Measurements from ENCODE around the gene PSMD8.
"Not testable (repeated sequence)": the region's sequence is repeated elsewhere in the genome, so short reads cannot be mapped to it uniquely, and the experiment has no call there.

PSMD8 gene

DNA sequence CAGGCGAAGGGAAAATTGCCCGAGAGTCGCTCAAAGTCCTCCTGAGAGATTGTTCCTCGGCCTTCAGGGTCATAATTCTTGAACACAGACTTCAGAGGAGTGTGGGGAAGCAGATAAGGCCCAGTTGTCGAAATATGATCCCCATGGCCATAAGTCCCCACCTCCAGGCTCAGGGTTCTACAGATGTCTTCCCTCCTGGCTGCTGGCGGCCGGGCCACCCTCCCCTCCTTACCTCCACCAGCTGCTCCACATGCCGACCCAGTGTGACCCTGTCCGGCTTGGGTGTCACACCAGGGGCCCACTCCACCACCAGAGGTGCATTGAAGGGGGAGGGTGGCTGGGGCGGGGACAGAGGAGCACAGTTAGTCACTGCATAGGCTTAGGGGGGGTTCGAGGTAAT, 38.6 kb downstream of the PSMD8 start:
- DNase-seq = no peak

DNA sequence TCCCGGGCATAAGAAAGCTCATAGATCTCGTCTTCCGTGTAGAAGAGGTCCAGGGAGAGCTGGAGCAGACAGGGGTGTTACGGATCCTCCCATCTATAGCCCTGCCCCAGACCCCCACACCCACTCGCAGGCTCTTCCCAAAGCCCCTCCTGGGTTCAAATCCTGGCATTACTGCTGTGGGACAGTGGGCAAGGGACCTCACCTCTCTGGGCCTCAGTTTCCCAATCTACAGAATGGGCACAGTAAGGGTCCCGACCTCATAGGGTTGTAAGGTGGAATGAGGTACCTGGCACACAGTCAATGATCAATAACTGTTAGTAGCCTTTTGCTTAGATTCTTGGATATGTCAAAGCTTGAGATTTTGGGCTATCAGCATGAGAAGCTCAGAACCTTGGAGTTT, 39.0 kb downstream of the PSMD8 start:
- no peak for DNase-seq

DNA sequence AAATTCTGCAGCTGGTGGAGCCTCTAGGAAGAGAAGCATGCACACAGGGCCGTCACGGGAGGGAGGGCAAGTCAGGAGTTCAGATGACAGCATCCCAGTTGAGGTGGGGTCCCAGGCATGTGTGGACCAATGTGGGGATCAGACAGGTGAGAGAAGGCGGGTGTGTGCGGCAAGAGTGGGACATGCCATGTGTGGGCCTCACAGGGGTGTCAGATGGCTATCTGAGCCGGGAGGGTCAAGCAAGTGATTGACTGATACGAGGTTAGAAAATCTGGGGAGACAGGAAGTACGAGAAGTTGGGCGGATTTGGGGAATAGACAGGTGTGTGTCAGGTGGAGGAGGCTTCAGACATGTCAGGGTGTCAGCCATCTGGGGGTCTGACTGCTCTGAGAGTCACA, 42.8 kb downstream of the PSMD8 start:
- no peak for DNase-seq

DNA sequence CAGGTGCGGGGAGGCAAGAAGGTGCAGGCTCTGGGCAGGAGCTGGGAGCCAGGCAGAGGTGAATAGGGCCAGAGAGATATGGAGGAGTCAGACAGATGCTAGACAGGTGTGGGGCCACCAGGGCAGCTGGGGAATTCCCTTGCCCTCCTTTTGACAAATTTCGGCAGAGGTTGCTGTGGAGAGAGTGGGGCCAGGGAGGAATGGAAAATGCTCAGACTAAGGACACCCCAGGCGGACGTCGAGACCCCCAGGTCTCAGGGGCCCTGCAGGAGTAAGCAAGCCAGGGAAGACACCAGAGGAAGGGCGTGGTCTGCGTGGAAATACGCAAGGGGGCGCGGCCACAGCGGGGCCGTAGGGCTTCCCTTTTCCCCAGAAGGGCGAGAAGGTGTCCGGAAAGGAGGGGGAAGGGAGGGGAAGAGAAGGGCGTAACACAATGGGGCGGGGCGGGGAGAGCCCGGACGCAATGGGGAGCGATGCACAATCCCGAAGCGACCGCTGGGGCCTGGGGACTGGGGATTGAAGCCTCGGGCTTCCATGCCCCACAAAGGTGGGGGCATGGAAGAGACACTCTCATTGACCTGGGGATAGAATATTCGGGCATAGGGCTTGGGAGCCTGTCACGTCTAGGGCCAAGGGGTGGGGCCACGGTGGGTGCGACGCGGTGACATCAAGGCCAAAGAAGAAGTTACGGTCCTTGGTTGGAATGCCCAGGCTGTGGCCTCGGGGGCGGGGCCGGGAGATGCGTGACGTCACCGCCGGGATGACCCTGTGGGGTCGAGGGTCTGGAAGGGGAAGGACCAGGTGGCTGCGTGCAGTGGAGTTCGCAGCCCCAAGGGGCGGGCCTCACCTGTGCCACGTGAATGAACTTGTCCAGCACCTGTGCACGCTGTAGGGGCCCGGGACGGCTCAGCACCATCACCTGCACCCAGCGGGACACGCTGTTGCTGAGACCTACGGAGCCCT, 43.5 kb downstream of the PSMD8 start:
- DNase-seq = no peak

DNA sequence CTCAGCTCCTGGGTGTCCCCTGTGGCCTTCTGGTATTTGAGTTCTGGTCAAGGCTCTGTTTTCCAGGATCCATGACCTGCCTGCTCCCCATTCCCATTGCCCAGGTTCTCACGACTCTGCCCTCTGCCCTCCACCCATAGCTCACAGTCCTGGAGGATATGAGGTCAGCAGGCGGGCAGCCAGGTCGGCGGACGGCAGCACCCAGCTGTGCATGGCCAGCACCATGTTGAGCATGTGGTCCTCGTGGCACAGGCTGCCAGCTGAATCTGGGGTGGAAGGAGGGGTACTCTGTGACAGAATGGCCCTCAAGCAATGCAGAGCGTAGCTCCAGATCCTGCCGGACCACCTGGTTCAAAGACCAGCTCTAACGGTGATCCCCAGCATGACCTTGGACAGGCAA, 46.6 kb downstream of the PSMD8 start:
- no peak for DNase-seq

DNA sequence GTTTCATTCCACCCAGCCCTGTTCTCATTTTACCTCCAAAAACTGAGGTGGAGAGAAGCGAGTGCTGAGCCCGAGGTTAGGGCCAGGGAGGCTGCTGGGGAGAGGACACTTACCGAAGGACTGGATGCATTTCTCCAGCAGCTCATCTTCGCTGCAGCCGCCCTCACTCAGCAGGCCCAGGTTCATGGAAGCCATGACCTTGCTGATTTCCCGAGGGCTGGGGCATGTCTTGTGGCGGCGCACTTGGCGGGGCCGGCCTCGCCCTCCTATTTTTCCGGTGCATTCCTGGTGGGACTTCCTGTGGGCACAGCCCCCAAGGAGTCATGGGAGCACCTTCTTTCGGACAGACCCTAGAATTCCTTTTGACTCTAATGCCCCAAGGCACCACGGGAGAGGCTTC, 47.5 kb downstream of the PSMD8 start:
- no peak for DNase-seq

DNA sequence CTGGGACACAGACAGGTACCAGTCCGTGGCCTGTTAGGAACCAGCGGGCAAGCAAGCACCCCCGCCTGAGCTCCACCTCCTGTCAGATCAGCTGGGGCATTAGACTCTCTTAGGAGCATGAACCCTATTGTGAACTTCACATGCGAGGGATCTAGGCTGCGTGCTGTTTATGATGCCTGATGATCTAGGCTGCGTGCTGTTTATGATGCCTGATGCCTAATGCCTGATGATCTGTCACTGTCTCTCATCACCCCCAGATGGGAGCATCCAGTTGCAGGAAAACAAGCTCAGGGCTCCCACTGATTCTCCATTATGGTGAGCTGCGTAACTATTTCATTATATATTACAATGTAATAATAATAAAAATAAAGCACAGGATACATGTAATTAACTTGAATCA, 48.1 kb downstream of the PSMD8 start:
- no peak for DNase-seq

DNA sequence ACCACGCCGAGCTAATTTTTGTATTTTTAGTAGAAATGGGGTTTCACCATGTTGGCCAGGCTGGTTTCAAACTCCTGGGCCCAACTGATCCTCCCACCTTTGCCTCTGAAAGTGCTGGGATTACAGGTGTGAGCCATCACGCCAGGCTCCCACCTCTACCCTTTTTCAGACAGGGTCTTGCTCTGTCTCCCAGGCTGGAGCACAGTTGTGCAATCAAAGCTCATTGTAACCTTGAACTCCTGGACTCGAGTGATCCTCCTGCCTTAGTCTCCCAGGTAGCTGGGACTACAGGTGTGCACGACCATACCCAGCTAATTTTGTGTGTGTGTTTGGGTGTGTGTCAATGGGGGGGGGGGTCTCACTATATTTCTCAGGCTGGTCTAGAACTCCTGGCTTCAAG, 49.9 kb downstream of the PSMD8 start:
- DNase-seq = no peak

DNA sequence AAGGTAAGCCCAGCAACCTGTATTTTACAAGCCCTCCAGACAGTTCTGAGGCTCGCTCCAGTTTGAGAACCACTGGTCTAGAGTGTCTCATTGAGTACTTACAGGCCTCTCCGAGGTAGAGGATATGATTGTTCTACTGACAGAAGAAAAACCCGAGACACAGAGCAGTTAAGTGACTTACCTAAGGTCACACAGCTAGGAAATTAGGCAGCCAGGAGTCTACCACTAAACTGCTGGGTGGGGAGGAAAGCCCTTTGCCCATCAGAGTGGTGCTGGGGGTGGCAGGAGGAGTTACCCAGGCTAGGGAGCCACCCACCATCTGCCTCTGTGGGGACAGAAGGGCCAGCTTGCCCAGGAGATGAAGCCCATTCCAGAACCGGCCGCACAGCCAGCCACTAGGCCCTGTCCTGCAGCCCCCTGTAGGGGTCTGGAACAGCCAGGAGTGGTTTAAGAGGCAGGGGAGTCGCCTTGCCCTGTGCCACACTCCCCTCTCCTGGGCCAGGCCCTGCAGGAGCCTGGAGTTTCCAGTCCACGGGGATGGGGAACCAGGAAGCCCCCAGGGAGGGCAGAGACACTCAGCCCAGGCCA, 50.9 kb downstream of the PSMD8 start:
- no peak for DNase-seq

DNA sequence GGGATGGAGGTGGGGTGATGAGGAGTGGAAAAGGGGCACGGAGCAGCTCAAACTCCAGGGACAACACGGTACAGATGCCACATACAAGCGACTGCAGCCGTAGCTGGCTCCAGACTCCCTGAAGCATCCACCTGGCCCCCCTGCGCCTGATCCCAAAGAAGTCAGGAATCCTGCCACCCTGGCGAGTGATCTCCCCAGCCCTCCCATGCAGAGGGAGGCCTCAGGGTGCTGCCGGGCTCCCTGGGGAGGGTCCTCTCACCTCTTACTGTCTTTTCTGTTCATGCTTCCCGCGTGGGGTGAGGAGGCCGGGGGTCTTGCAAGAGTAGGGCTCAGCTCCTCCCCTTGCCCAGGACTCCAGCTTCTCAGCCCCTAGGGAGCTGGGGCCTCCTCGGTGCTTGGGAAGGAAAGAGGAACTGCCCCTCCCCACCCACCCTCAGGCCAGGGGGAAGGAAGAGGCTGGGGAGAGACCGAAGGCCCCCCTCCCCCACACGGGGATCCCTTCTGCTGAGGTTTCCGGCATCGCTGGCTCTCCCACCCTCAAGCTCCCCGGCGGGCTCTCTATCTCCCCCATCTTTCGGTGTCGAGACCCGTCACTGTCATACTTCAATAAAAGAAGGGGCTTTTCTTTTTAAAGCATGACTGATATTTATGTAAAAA, 51.6 kb downstream of the PSMD8 start, which contains the start of gene RASGRP4:
TSS of gene RASGRP4 (minus strand) at position 410 of the 657 bp plus-strand sequence. CDS start at position 282, 128 bp downstream.
- DNase-seq = peak; percentile 56

DNA sequence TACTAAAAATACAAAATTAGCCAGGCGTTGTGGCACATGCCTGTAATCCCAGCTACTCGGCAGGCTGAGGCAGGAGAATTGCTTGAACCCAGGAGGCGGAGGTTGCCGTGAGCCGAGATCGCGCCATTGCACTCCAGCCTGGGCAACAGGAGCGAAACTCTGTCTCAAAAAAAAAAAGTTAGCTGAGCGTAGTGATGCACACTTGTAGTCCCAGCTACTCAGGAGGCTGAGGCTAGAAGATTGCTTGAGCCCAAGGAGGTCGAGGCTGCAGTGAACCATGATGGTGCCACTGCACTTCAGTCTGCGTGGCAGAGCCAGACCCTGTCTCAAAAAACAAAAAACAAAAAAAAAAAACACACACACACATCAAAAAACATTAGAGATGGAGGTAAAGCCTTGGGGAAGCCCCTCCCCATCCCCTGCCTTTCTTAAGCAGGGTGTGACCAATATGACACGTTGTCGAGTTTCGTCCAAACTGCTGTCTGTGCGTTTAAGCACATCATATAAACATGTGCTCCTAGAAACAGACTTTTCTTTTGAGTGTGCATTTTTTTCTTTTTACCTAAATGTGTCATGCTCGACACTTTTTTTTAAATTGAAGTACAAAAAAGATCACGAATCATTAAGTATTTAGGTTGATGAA, 52.8 kb downstream of the PSMD8 start:
- DNase-seq = not testable (repeated sequence)

DNA sequence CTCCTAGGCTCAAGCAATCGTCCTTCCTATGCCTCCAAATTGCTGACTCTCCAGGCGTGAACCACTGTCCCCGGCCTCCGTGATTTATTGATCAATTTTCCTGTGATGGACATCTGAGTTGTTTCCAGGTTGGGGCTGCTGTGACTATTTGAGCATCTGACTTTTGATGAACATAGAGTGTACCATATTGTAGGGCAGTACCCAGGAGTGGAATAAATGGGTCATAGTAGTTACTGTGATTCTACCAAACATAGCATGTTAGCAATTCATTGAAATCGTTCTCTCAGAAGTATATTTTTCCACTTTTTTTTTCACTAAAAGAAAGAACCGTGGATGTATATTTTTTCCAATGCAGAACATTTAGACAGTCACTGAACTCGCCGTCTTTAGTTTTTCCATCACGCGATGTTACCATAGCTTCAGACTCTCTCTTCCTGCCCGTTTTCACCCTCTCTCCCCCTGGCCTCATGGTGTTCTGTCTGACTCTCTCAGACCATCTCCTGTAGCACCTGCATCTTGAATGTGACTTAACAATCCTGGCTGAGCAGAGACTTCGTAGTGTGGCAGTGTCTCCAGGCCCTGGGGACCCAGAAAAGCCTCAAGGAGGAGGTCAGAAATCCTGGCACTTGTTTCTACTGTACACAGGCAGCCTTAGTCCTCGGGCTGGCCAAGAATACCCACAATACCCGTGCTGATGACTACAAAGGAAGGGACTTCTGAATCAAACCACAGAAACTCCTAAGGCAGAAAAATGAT, 54.9 kb downstream of the PSMD8 start:
- DNase-seq = no peak

DNA sequence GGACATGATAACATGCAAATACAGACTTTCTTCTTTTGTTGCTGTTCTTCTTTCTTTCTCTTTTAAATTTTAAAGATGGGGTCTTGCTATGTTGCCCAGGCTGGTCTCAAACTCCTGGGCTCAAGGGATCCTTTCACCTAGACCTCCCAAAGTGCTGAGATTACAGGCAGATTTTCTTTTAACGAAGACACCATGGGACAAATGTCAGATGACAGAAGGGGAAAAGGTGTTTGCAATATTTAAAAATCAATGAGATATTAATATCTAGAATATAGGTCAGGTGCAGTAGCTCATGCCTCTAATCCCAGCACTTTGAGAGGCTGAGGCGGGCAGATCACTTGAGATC, 55.4 kb downstream of the PSMD8 start:
- DNase-seq = no peak

DNA sequence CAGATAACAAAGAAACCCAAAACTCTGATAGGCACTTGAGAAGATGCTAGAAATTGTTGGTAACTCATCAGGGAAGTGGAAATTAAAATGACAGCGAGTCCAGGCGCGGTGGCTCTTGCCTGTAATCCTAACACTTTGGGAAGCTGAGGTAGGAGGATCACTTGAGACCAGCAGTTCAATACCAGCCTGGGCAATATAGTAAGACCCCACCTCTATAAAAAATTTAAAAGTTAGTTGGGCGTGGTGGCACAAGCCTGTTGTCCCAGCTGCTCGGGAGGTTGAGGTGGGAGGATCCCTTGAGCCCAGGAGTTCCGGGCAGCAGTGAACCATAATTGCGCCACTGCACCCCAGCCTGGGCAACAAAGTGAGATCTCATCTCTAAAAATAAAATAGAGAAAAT, 56.6 kb downstream of the PSMD8 start:
- DNase-seq = no peak

DNA sequence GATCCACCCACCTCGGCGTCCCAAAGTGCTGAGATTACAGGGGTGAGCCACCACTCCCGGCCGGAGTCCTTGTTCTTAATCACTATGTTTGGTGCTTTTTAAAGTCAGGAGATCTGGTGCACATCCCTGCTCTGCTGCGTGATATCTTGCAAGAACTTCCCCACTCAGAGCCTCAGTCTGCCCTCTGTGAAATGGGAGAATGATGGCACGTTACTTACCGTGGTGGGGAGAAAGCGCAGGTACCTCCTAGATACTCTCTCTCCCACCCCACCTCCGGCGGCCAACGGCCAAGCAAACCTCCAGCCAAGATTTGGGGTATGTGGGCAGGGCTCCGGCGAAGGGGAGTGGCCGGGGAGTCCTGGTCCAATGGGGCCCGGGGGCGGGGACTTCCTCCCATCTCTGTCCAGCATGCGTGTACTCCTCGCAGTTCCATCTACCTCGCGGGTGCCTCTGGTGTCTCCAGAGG, 58.9 kb downstream of the PSMD8 start, which contains the start of gene RYR1:
TSS of gene RYR1 (plus strand) at position 424 of the 466 bp plus-strand sequence. CDS start 139 bp downstream, outside the sequence.
- DNase-seq = peak; percentile 70

Data from left hindlimb (tissue), 1 donor.